Stimulated activated CD4-positive, alpha-beta T cell treated with anti-CD3 and anti-CD28 coated beads, Interleukin-15, amount 100 ng/mL, for 24 hours (primary cell): ENCODE results near the gene ASB14.
A peak's percentile ranks its signal among the peaks of the same experiment; 100 is the strongest.
"Not testable (repeated sequence)": the region's sequence is repeated elsewhere in the genome, so short reads cannot be mapped to it uniquely, and the experiment has no call there.

Experiments
- DNase-seq: peaks from one replicate; pipeline ENCODE4 v3.0.0-alpha.2; 2020

Gene ASB14

GRCh38 chr3:57292159-57292896 lies at the start of gene ASB14:
Gene ASB14 (minus strand): TSS chr3:57292685. CDS start chr3:57292033, 652 bp downstream.
- DNase-seq, result no peak

- DNase-seq, result not testable (repeated sequence)
Observed at GRCh38 chr3:57339071-57339642, 46.7 kb upstream of the ASB14 start.

GRCh38 chr3:57338272-57339070 lies 46.0 kb upstream of the ASB14 start:
- DNase-seq, result not testable (repeated sequence)

GRCh38 chr3:57335283-57335938 lies 42.9 kb upstream of the ASB14 start:
- DNase-seq, result no peak

GRCh38 chr3:57331078-57331610 lies 38.7 kb upstream of the ASB14 start:
- no peak for DNase-seq

GRCh38 chr3:57326498-57326897 lies 34.0 kb upstream of the ASB14 start:
- not testable (repeated sequence) for DNase-seq

- DNase-seq, result no peak
Observed at GRCh38 chr3:57314204-57314603, 21.7 kb upstream of the ASB14 start.

GRCh38 chr3:57309769-57310360 lies 17.4 kb upstream of the ASB14 start:
- DNase-seq, result no peak

GRCh38 chr3:57303520-57303919 lies 11.0 kb upstream of the ASB14 start:
- DNase-seq, result not testable (repeated sequence)

GRCh38 chr3:57298041-57298440 lies 5.6 kb upstream of the ASB14 start:
- DNase-seq, result peak; percentile 5

- no peak for DNase-seq
Observed at GRCh38 chr3:57292897-57293526, 527 bp upstream of the ASB14 start.

- no peak for DNase-seq
Observed at GRCh38 chr3:57288403-57288802, 4.1 kb downstream of the ASB14 start.

- no peak for DNase-seq
Observed at GRCh38 chr3:57287205-57287604, 5.3 kb downstream of the ASB14 start.

GRCh38 chr3:57283334-57283733 lies 9.2 kb downstream of the ASB14 start:
- DNase-seq, result no peak

- no peak for DNase-seq
Observed at GRCh38 chr3:57281715-57282114, 10.8 kb downstream of the ASB14 start.

- no peak for DNase-seq
Observed at GRCh38 chr3:57279685-57280084, 12.8 kb downstream of the ASB14 start.

- DNase-seq, result no peak
Observed at GRCh38 chr3:57278237-57278636, 14.2 kb downstream of the ASB14 start.

GRCh38 chr3:57275393-57275792 lies 17.1 kb downstream of the ASB14 start:
- no peak for DNase-seq

- no peak for DNase-seq
Observed at GRCh38 chr3:57274845-57275244, 17.6 kb downstream of the ASB14 start.

- DNase-seq, result no peak
Observed at GRCh38 chr3:57268416-57268815, 24.1 kb downstream of the ASB14 start.

- DNase-seq, result no peak
Observed at GRCh38 chr3:57261929-57262328, 30.6 kb downstream of the ASB14 start.

GRCh38 chr3:57261119-57261518 lies 31.4 kb downstream of the ASB14 start:
- no peak for DNase-seq
